A673 (cell line): Measurements from ENCODE around the gene NECTIN4.

Source experiments
- CTCF ChIP-seq: fragments of 300-800, 200-600 bp; sonication (generic); conservative IDR thresholded peaks from 2 replicates; pipeline ENCODE4 v1.5.1; 2017; ENCODE audit warnings: low read depth, mild to moderate bottlenecking, antibody characterized with exemption, low read length, moderate library complexity, mixed read lengths
- EZH2 ChIP-seq: fragments of 200-600 bp; sonication (generic); IDR thresholded peaks from 2 replicates; pipeline ENCODE4 v1.6.1; 2017; ENCODE audit warnings: borderline replicate concordance, low read depth, mild to moderate bottlenecking, mixed read lengths, antibody characterized with exemption, low read length; ENCODE audit not compliant: poor library complexity, severe bottlenecking

- TF ChIP-seq CTCF (no peak), EZH2 (no peak)
Observed at GRCh38 chr1:161031874-161032273, 57.5 kb downstream of the NECTIN4 start.
